ENCODE results near the gene MRPL14.

MRPL14 gene

DNA sequence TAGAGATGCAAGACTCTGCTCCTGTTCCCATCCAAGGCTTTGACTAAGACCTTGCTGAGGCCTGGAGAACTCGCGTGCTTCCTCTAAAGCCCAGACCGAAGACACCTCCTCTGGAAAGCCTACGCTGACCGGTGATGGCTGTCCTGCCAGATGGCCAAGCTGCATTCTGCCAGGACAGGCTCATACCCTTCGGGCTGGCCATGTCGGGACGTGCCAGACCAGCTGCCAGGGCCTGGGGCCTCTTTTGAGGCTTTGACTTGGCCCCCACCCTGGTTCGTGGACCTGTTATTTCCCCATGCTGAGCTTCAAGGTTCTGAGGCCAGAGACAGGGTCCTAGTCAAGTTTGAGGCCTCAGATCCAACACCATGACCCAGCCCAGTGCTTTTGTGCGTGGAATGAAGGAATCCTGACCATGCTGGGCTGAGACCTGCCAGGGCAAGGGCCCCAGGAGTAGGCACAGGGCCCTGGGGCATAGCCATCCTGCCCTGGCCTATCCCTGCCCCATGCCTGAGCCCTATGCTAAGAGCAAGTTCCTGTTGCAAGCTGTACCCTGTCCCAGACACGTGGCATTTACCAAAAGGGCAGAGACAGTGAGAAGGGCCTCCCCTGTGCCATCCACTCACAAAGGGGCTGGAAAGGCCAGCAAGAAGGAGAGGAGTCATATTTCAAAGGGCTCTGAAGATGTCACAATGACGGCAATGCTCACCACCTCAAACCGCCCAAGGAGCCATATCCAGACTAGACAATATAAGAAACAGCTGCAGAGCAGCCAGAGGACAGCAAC, 42.8 kb downstream of the MRPL14 start:
- no peak for FAIRE-seq
- no peak for DNase-seq (ENCODE audit: insufficient read length, low spot score)

GRCh38 chr6:44082872-44083321, 44.4 kb downstream of the MRPL14 start:
- DNase-seq (ENCODE audit: insufficient read length, low spot score) (no peak), FAIRE-seq (no peak)

- FAIRE-seq (no peak), DNase-seq (ENCODE audit: insufficient read length, low spot score) (no peak)
These were observed 45.5 kb downstream of the MRPL14 start for GRCh38 chr6:44081753-44082152.

GRCh38 chr6:44080561-44081521, 46.4 kb downstream of the MRPL14 start:
- DNase-seq (ENCODE audit: insufficient read length, low spot score) (no peak), FAIRE-seq (no peak)

GRCh38 chr6:44079672-44080071, 47.6 kb downstream of the MRPL14 start:
- DNase-seq (ENCODE audit: insufficient read length, low spot score): no peak
- no peak for FAIRE-seq

GRCh38 chr6:44078827-44079671, 48.2 kb downstream of the MRPL14 start:
- DNase-seq (ENCODE audit: insufficient read length, low spot score): peak; percentile 81
- FAIRE-seq: peak; percentile 45

DNA sequence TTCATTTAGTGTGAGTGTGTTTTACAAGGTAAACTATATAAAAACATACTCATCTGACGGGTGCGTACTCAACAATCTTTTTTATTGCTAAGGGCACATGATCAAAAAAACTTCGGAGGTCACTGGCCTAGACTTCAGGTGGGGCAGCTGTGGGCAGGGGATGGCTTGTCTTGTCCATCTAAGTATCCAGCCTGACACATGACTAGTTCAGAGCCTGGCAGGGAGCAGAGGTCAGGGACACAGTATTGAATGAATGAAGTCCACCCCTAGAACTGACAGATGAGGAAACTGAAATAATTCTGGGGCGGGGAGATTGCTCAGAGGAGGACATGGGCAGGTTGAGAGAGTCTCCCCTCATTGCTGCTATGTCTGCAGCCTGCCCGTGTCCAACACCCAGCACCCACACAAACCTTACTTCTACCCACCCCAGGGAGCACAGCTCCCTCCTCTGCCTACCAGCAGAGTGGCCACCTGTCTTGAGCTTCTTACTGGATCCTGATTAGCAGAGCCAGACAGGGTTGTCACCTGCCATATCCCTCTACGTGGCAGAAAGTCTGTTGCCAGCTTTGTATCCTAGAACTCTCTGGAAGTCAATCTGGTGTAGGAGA, 48.9 kb downstream of the MRPL14 start:
- no peak for FAIRE-seq
- no peak for DNase-seq (ENCODE audit: insufficient read length, low spot score)

DNA sequence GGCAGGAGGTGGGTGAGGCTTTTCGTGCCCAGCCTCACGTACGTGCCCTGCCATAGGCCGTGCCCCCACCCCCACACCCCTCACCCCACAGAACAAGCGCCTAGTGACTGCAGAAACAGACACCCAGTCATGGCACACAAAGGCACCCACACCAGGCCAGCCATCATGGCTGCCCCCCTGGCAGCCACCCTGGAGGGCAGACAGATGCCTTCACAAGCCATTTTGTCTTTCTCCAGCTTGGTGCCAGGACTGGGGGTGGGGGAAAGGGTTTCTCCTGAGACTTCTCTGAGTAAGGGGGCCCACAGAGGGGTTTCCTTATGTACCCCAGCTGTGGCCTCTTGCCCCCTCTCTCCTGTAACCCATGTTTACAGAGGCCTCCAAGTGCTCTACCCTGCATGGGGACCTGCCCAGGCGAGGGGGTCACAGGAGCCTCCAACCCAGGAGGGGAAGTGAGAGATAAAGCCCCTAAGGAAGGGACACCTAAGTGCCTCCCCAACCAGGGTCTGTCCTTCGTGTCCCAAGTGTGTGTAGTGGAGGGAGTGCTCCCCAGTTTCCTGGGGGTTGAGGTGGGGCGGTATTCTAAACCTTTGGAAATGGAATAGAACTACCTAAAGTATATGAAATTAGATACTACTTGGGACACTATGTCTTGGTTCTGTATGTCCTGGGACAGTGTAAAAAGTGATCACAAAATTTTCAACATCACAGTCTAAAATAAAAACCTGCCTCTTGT, 49.9 kb downstream of the MRPL14 start:
- DNase-seq (ENCODE audit: insufficient read length, low spot score): no peak
- no peak for FAIRE-seq

GRCh38 chr6:44076356-44077213, 50.7 kb downstream of the MRPL14 start:
- FAIRE-seq: no peak
- no peak for DNase-seq (ENCODE audit: insufficient read length, low spot score)

DNA sequence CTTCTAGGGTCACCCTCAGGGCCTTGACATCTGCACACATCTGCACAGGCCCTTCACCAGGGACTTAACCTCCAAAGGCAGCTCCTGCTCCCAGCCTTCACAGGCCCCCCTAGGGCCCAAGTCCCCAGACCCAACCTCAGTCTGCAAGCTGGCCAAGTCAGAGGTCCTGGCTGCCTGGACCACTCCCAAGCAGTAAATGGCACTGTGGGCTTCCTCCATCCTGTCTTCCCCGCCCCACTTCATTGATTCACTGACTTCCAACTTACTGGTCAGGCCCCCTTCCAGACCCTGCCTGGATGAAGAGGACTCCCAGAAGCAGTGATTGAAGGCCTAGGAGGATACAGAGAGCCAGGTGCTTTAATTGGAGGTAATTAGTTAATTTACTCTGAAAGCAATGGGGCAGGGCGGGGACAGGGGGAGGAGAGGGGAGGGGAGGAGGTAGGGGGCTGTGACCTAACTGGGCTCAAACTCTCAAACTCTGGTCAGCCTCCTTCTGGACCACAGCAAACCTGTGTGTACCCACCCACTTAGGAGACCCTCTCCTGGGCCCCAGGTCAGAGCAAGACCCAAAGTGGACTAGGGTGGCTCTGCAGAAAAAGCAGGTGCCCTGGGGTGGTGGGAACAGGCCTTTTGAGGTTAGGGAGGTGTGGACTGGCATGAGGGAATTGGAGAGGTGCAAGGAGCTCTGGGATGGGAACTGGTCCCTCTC, 51.5 kb downstream of the MRPL14 start:
- FAIRE-seq (no peak), DNase-seq (ENCODE audit: insufficient read length, low spot score) (no peak)

DNA sequence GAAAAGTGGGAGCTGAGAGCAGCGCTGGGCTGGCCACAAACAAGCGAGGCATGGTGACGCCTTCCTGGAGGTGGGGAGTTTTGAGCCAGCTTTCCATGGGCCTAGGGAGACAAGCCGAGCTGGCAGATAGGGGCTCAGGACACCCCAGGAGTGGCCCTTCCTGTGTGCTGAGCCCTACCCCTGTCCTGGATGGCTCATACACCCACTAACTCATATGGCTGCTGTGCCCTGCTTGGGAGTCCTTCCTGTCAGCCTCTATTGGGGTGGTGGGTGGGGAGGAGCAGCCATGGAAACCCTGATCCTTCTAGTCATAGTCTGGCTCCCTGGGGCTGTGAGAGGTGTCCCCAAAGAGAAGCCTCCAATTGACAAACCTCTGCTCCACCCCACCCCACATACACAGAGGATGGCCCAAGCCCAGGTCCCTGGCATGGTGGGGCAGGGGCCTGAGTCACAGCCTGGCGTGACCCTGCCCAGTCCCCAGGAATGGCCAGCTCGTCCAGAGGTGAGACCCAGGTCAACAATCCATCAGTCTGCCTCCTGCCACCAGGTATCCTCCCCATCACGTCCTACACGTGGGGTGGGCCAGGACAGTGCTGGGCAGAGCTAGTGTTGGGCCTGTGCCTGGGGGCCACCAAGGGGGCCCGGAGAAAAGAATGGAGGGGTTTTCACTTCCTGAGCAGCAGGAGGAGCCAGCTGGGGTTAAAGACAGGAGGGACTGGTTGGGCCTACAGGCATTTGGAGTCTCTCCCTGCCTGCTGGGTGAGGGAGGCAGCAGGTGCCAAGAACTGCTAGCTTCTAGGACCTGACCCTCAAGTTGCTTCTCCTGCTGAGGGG, 52.2 kb downstream of the MRPL14 start:
- FAIRE-seq: no peak
- no peak for DNase-seq (ENCODE audit: insufficient read length, low spot score)

DNA sequence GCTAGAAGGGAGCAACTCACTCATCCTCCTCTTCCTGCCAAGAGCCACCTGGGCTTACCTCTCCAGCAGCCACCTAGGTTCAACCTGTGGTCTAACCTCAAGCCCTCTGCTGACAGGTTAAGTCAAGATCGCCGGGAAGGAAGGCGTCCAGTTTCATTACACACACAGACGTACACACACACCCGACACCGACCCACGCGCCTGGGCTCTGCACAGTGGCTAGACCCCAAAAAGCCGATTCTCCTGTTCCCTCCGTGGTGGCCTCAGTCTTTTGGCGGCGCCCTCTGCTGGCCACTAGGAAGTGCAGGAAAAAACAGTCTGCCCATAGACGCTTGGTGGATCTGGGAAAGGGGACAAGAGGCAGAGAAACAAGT, 52.8 kb downstream of the MRPL14 start:
- DNase-seq (ENCODE audit: insufficient read length, low spot score) (peak; percentile 93), FAIRE-seq (peak; percentile 66)

GRCh38 chr6:44073612-44074438, 53.4 kb downstream of the MRPL14 start:
- FAIRE-seq (no peak), DNase-seq (ENCODE audit: insufficient read length, low spot score) (peak; percentile 48)

- peak; percentile 90 for DNase-seq (ENCODE audit: insufficient read length, low spot score)
- FAIRE-seq: peak; percentile 82
These were observed 54.2 kb downstream of the MRPL14 start for GRCh38 chr6:44072959-44073611.

GRCh38 chr6:44072452-44072958, 54.7 kb downstream of the MRPL14 start:
- DNase-seq (ENCODE audit: insufficient read length, low spot score) (no peak), FAIRE-seq (no peak)
